Keratinocyte (primary cell): ENCODE measurements around the gene UTY. TPM values are rescaled to one million over a fixed set of nuclear protein-coding genes. Genes with fewer than 3 reads are reported as not detected.

Experiments used
- DNase-seq: peaks from one replicate; pipeline ENCODE4 v3.0.0-alpha.2; 2011; ENCODE audit warnings: low read depth, missing footprints, low spot score
- FAIRE-seq: peaks from 2 replicates; lab custom pipeline; 2011; peaks lifted over from hg19 to GRCh38; lab: Jason Lieb, UNC
- H2AFZ ChIP-seq: 2 replicates; pipeline ENCODE4 v1.6.0; 2012; ENCODE audit warnings: low read length, control low read depth, inconsistent platforms; ENCODE audit not compliant: control insufficient read depth
- H3K27ac ChIP-seq: 2 replicates; pipeline ENCODE4 v1.5.1; 2011; ENCODE audit warnings: low read length; ENCODE audit not compliant: control insufficient read depth, insufficient read depth
- H3K27me3 ChIP-seq: 3 replicates; pipeline ENCODE4 v1.6.0; 2011; ENCODE audit warnings: low read length; ENCODE audit not compliant: control insufficient read depth, insufficient read depth; ENCODE audit errors: extremely low read depth
- H3K36me3 ChIP-seq, 2 experiments: 2 replicates in 1 of 2; 3 replicates in 1 of 2; pipeline ENCODE4 v1.5.1; 2011; ENCODE audit warnings: low read length in 2 of 2, mild to moderate bottlenecking in 1 of 2; ENCODE audit not compliant: control insufficient read depth in 2 of 2, insufficient read depth in 2 of 2; ENCODE audit errors: extremely low read depth in 1 of 2
- H3K4me1 ChIP-seq: 3 replicates; pipeline ENCODE4 v1.5.1; 2011; ENCODE audit warnings: low read length; ENCODE audit not compliant: control insufficient read depth, insufficient read depth; ENCODE audit errors: extremely low read depth
- H3K4me2 ChIP-seq: 3 replicates; pipeline ENCODE4 v1.6.0; 2011; ENCODE audit warnings: low read depth, low read length; ENCODE audit not compliant: control insufficient read depth, insufficient read depth; ENCODE audit errors: extremely low read depth
- H3K4me3 ChIP-seq, 3 experiments: fragments of 200-600 bp in 1 of 3; sonication (generic) in 1 of 3; 2 replicates in 2 of 3; 3 replicates in 1 of 3; pipeline ENCODE4 v1.5.1; 2011 to 2016; ENCODE audit warnings: low read length in 3 of 3, mild to moderate bottlenecking in 3 of 3, control low read depth in 2 of 3, inconsistent platforms in 1 of 3, low read depth in 1 of 3, mixed read lengths in 1 of 3, mixed run types in 1 of 3, moderate library complexity in 1 of 3; ENCODE audit not compliant: control insufficient read depth in 2 of 3, insufficient read depth in 2 of 3; ENCODE audit errors: extremely low read depth in 1 of 3
- H3K79me2 ChIP-seq: 2 replicates; pipeline ENCODE4 v1.6.0; 2012; ENCODE audit warnings: low read length; ENCODE audit not compliant: control insufficient read depth, insufficient read depth
- H3K9ac ChIP-seq: 3 replicates; pipeline ENCODE4 v1.6.0; 2011; ENCODE audit warnings: low read length; ENCODE audit not compliant: control insufficient read depth, insufficient read depth; ENCODE audit errors: extremely low read depth
- H3K9me1 ChIP-seq: 3 replicates; pipeline ENCODE4 v1.6.0; 2011; ENCODE audit warnings: low read length; ENCODE audit not compliant: control insufficient read depth, insufficient read depth; ENCODE audit errors: extremely low read depth
- H3K9me3 ChIP-seq: 2 replicates; pipeline ENCODE4 v1.5.1; 2012; ENCODE audit warnings: low read depth, low read length; ENCODE audit not compliant: control insufficient read depth
- H4K20me1 ChIP-seq: 3 replicates; pipeline ENCODE4 v1.6.0; 2011; ENCODE audit warnings: low read length; ENCODE audit not compliant: control insufficient read depth, insufficient read depth; ENCODE audit errors: extremely low read depth
- EZH2 ChIP-seq: IDR thresholded peaks from one replicate; pipeline ENCODE4 v1.6.1; 2012; ENCODE audit warnings: inconsistent platforms, mild to moderate bottlenecking, low read length, moderate library complexity
- dilution Hi-C: fragments of 300-500 bp; cut with MboI; formaldehyde crosslinking; loops from one replicate; pipeline ENCODE4 v1.7.0; 2020; ENCODE audit warnings: low sequenced_read_pairs; ENCODE audit not compliant: extremely low pct_ligation_motif_present
- polyA plus RNA-seq, 5 experiments: library from polyadenylated mRNA; depleted of rRNA in 3 of 5; stranded (reverse) in 3 of 5; stranded (forward) in 1 of 5; unstranded in 1 of 5; fragments of >200 nt; gene quantifications; 1 replicate in 1 of 5; 2 replicates in 3 of 5; 3 replicates in 1 of 5; pipeline versions ENCODE4 v1.2.1 to v1.2.3, GENCODE V29; 2011 to 2012; ENCODE audit warnings: missing spikeins in 2 of 5, low read depth in 1 of 5, low replicate concordance in 1 of 5
- TF ChIP-seq, protein P1 (sequence below), 3 experiments: IDR thresholded peaks in 1 of 3; conservative IDR thresholded peaks in 1 of 3; optimal IDR thresholded peaks in 1 of 3; 2 replicates in 2 of 3; 3 replicates in 1 of 3; pipeline versions ENCODE3 to v1.5.1; 2011; ENCODE audit warnings: low read length in 3 of 3, mild to moderate bottlenecking in 3 of 3, moderate library complexity in 2 of 3, control low read depth in 1 of 3, inconsistent platforms in 1 of 3; ENCODE audit not compliant: insufficient read depth in 2 of 3; ENCODE audit errors: extremely low read depth in 1 of 3

UTY gene
- polyA plus RNA-seq, 1 donor (not counting 4 experiments of a cell fraction or from before 2014, with no cell fraction given) = not detected

DNA sequence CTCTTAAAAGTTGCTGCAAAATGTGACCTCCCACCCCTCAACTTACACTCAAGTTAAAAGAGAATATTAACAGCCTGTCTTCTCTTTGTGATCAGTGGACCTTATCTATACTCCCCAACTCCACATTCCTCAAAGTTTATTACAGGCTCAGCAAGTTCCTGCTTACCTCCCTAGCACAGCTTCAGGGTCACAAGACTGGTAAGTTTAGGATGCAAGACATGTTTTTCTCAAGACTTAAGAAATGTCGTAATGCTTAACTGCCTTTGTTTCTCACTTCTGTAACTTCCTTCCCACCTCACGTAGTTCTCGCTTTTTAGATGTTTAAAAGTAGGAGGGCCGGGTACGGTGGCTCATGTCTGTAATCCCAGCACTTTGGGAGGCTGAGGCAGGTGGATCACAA, 132.7 kb downstream of the UTY start:
- Histone ChIP-seq H3K4me3 (no peak overlapping the region), H3K4me1 (no peaks in the 10 kb centered on the region), H3K79me2 (no peaks in the 10 kb centered on the region), H3K9me3 (no peaks in the 10 kb centered on the region), H3K4me2 (no peak overlapping the region), H3K9ac (no peak overlapping the region), H4K20me1 (no peaks in the 10 kb centered on the region), H3K9me1 (no peaks in the 10 kb centered on the region), H2AFZ (no peak overlapping the region), H3K36me3 (no peaks in the 10 kb centered on the region), H3K27ac (no peak overlapping the region), H3K27me3 (no peaks in the 10 kb centered on the region)
- TF ChIP-seq, protein P1, sequence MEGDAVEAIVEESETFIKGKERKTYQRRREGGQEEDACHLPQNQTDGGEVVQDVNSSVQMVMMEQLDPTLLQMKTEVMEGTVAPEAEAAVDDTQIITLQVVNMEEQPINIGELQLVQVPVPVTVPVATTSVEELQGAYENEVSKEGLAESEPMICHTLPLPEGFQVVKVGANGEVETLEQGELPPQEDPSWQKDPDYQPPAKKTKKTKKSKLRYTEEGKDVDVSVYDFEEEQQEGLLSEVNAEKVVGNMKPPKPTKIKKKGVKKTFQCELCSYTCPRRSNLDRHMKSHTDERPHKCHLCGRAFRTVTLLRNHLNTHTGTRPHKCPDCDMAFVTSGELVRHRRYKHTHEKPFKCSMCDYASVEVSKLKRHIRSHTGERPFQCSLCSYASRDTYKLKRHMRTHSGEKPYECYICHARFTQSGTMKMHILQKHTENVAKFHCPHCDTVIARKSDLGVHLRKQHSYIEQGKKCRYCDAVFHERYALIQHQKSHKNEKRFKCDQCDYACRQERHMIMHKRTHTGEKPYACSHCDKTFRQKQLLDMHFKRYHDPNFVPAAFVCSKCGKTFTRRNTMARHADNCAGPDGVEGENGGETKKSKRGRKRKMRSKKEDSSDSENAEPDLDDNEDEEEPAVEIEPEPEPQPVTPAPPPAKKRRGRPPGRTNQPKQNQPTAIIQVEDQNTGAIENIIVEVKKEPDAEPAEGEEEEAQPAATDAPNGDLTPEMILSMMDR (optimal IDR thresholded peaks at IDR 0.05 in 1 of 3, IDR thresholded peaks at IDR 0.05 in 1 of 3, conservative IDR thresholded peaks at IDR 0.05 in 1 of 3; ENCODE audit: extremely low read depth in 1 of 3, insufficient read depth in 2 of 3, low read length in 3 of 3) = no peak
- TF ChIP-seq EZH2 = no peak
- no peak for DNase-seq
- dilution Hi-C loops = no loop called here
- no peak for FAIRE-seq

DNA sequence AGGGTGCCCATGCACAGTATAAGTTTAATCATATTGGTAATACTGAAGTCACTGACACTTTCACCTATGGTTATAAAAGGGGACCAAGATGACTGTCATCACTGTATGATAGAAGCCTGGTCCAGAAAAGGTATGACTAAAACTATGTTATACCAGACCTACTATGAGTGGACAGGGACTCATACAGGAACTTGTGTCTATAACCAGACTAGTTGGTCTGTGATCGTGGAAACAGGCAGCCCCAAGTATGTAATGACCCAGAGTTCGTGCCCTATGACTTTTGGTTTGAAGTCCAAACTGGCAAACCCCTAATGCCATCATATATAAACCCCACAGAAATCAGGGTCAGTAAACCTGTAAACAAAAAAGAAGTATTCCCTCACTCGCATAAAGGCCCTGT, 134.3 kb downstream of the UTY start:
- H3K27me3 ChIP-seq = no peaks in the 10 kb centered on the region
- H3K4me1 ChIP-seq = no peaks in the 10 kb centered on the region
- dilution Hi-C loops = no loop called here
- H3K4me2 ChIP-seq = no peak overlapping the region
- H3K4me3 ChIP-seq = no peak overlapping the region
- DNase-seq = no peak
- no peak overlapping the region for H3K27ac ChIP-seq
- no peaks in the 10 kb centered on the region for H4K20me1 ChIP-seq
- no peak for FAIRE-seq
- no peaks in the 10 kb centered on the region for H3K9me3 ChIP-seq
- no peaks in the 10 kb centered on the region for H3K9me1 ChIP-seq
- TF ChIP-seq EZH2 = no peak
- TF ChIP-seq, protein P1 (optimal IDR thresholded peaks at IDR 0.05 in 1 of 3, IDR thresholded peaks at IDR 0.05 in 1 of 3, conservative IDR thresholded peaks at IDR 0.05 in 1 of 3; ENCODE audit: extremely low read depth in 1 of 3, insufficient read depth in 2 of 3, low read length in 3 of 3) = no peak
- no peak overlapping the region for H2AFZ ChIP-seq
- H3K36me3 ChIP-seq = no peaks in the 10 kb centered on the region
- no peaks in the 10 kb centered on the region for H3K79me2 ChIP-seq
- no peak overlapping the region for H3K9ac ChIP-seq
